Osteoblast (primary cell): ENCODE data around the gene SEMA3B. TPM values are rescaled to one million over a fixed set of nuclear protein-coding genes. Genes with fewer than 3 reads are reported as not detected.
"Not testable (repeated sequence)": the region's sequence is repeated elsewhere in the genome, so short reads cannot be mapped to it uniquely, and the experiment has no call there.

Source experiments
- DNase-seq: peaks from one replicate; pipeline ENCODE4 v3.0.0; 2011; ENCODE audit warnings: low spot score, mixed read lengths; ENCODE audit not compliant: insufficient read length; ENCODE audit errors: missing footprints
- H2AFZ ChIP-seq: 2 replicates; pipeline ENCODE4 v1.6.0; 2011; ENCODE audit warnings: mild to moderate bottlenecking, low read length
- H3K27ac ChIP-seq: 2 replicates; pipeline ENCODE4 v1.5.1; 2011; ENCODE audit warnings: mild to moderate bottlenecking, low read depth, low read length, moderate library complexity
- H3K27me3 ChIP-seq: 2 replicates; pipeline ENCODE4 v1.6.0; 2012; ENCODE audit warnings: mild to moderate bottlenecking, control low read depth, inconsistent platforms, low read length, moderate library complexity; ENCODE audit not compliant: insufficient read depth
- H3K36me3 ChIP-seq: 2 replicates; pipeline ENCODE4 v1.5.1; 2011; ENCODE audit warnings: mild to moderate bottlenecking, low read length, control low read depth, moderate library complexity; ENCODE audit not compliant: insufficient read depth
- H3K4me1 ChIP-seq: 2 replicates; pipeline ENCODE4 v1.5.1; 2011; ENCODE audit warnings: mild to moderate bottlenecking, low read length, control low read depth, moderate library complexity; ENCODE audit not compliant: insufficient read depth
- H3K4me2 ChIP-seq: 2 replicates; pipeline ENCODE4 v1.6.0; 2011; ENCODE audit warnings: mild to moderate bottlenecking, low read length; ENCODE audit not compliant: insufficient read depth
- H3K4me3 ChIP-seq: fragments of 200-600 bp; sonication (generic); 3 replicates; pipeline ENCODE4 v1.5.1; 2012; ENCODE audit warnings: mild to moderate bottlenecking, low read length, inconsistent platforms; ENCODE audit not compliant: insufficient read depth
- H3K79me2 ChIP-seq: 2 replicates; pipeline ENCODE4 v1.6.0; 2012; ENCODE audit warnings: mild to moderate bottlenecking, low read length, control low read depth, inconsistent platforms; ENCODE audit not compliant: insufficient read depth
- H3K9me3 ChIP-seq: 2 replicates; pipeline ENCODE4 v1.5.1; 2011; ENCODE audit warnings: low read depth, low read length, control low read depth
- H4K20me1 ChIP-seq: 2 replicates; pipeline ENCODE4 v1.6.0; 2012; ENCODE audit warnings: mild to moderate bottlenecking, low read length, control low read depth; ENCODE audit not compliant: insufficient read depth
- CTCF ChIP-seq: IDR thresholded peaks from 2 replicates; pipeline ENCODE4 v1.5.1; 2011; ENCODE audit warnings: mild to moderate bottlenecking, low read depth, low read length, moderate library complexity; ENCODE audit errors: extremely low read depth
- total RNA-seq: library from RNA; depleted of rRNA; stranded (reverse); fragments of >200 nt; gene quantifications from 2 replicates; pipeline ENCODE4 v1.2.3, GENCODE V29; 2012

SEMA3B gene
- total RNA-seq, 1 donor: 10.1 TPM

GRCh38 chr3:50227390-50228183, 41.4 kb upstream of the SEMA3B start:
- Histone ChIP-seq H3K4me3 (peak overlapping the region; percentile 81), H2AFZ (peak overlapping the region; percentile 97), H3K36me3 (no peaks in the 10 kb centered on the region), H4K20me1 (no peaks in the 10 kb centered on the region), H3K4me1 (peaks cover 21% of the 10 kb centered on the region), H3K27ac (no peak overlapping the region), H3K9me3 (no peaks in the 10 kb centered on the region), H3K4me2 (peak overlapping the region; percentile 89), H3K27me3 (peaks cover 11% of the 10 kb centered on the region), H3K79me2 (no peaks in the 10 kb centered on the region)
- TF ChIP-seq CTCF: peak; percentile 55
- peak; percentile 99 for DNase-seq

- not testable (repeated sequence) for H4K20me1 ChIP-seq, H3K9me3 ChIP-seq, H3K36me3 ChIP-seq, H3K79me2 ChIP-seq, DNase-seq, H3K27ac ChIP-seq
- Histone ChIP-seq H3K4me2 (peak overlapping the region; percentile 89), H3K27me3 (peaks cover 11% of the 10 kb centered on the region), H3K4me1 (peaks cover 21% of the 10 kb centered on the region), H2AFZ (peak overlapping the region; percentile 90), H3K4me3 (peak overlapping the region; percentile 81)
These were observed 40.7 kb upstream of the SEMA3B start for GRCh38 chr3:50228184-50228763.

- no peaks in the 10 kb centered on the region for H3K9me3 ChIP-seq
- no peak for DNase-seq
- no peaks in the 10 kb centered on the region for H4K20me1 ChIP-seq
- H3K79me2 ChIP-seq: no peaks in the 10 kb centered on the region
- no peak overlapping the region for H2AFZ ChIP-seq
- no peak overlapping the region for H3K27ac ChIP-seq
- H3K27me3 ChIP-seq: peaks cover 6% of the 10 kb centered on the region
- H3K4me3 ChIP-seq: no peak overlapping the region
- TF ChIP-seq CTCF: no peak
- peaks cover 21% of the 10 kb centered on the region for H3K4me1 ChIP-seq
- no peaks in the 10 kb centered on the region for H3K36me3 ChIP-seq
- no peak overlapping the region for H3K4me2 ChIP-seq
These were observed 39.5 kb upstream of the SEMA3B start for GRCh38 chr3:50229490-50229889.

- Histone ChIP-seq H2AFZ (no peak overlapping the region), H3K27ac (no peak overlapping the region)
- no peak for DNase-seq
These were observed 38.7 kb upstream of the SEMA3B start for GRCh38 chr3:50230104-50230793.

More at GRCh38 chr3:50230104-50230793, 38.7 kb upstream of the SEMA3B start:
- Histone ChIP-seq H3K9me3 (no peaks in the 10 kb centered on the region), H3K4me1 (peaks cover 21% of the 10 kb centered on the region), H3K36me3 (no peaks in the 10 kb centered on the region), H3K4me3 (no peak overlapping the region), H4K20me1 (no peaks in the 10 kb centered on the region), H3K4me2 (no peak overlapping the region), H3K79me2 (no peaks in the 10 kb centered on the region), H3K27me3 (peaks cover 2% of the 10 kb centered on the region)
- no peak for TF ChIP-seq CTCF
